Activated effector memory CD4-positive, alpha-beta T cell treated with Interleukin-2 at 50 U/mL for 16 hours (primary cell): ENCODE results near the gene CMTM8.

Experiments used
- DNase-seq: peaks from one replicate; pipeline ENCODE4 v3.0.0-alpha.2; 2020

The CMTM8 gene

DNA sequence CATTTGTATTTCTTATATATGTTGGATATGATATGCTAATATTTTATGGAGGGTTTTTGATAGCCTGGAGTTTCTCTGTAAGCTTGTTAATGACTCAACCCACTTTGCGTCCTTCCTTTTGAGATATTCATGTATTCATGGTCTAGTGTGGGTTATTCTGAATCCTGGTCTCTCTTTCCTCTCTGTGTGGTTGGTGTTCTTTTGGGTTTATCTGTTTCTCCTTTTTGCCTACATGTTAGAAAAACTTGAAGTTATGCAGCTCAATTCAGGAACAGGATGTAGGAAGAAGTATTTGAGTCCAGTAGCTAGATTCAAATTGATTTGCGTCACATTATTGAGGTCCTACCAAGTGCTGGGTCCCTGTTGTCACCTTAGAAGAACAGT is 181.3 kb downstream of the CMTM8 start:
- no peak for DNase-seq
